ENCODE measurements around the gene PPP1R13L.

Gene PPP1R13L

DNA sequence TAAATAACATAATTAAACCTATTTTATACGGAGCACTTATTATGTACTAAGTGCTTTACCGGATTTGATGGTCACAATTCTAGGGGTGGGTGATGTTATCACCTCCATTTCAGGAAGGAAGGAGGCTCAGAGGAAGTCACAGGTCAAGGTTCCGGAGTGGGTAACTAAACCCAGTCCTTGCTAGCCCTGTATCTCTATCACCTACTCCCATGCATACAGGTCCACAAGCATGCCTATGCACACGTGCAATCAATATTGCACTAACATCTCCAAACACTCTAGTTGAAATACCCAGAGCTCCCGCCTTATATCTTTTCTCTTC is 45.1 kb upstream of the PPP1R13L start:
- Histone ChIP-seq H3K4me2 (ENCODE audit: low read depth, low read length, poor library complexity, severe bottlenecking) (peak overlapping the region; percentile 98), H3K9me3 (ENCODE audit: insufficient read depth, low read depth, low read length) (no peaks in the 10 kb centered on the region), H2AFZ (ENCODE audit: low read length) (peak overlapping the region; percentile 78), H3K79me2 (ENCODE audit: insufficient read depth, low read length) (no peaks in the 10 kb centered on the region), H3K4me3 (ENCODE audit: low read length, poor library complexity, severe bottlenecking) (peak overlapping the region; percentile 78), H4K20me1 (ENCODE audit: insufficient read depth, low read length, poor library complexity, severe bottlenecking) (no peaks in the 10 kb centered on the region), H3F3A (ENCODE audit: low read depth) (peaks cover 7% of the 10 kb centered on the region; the same call in 1 of the 2 replicates), H3K27me3 (ENCODE audit: insufficient read depth, low read length, poor library complexity, severe bottlenecking) (no peaks in the 10 kb centered on the region), H3K36me3 (ENCODE audit: insufficient read depth, low read length) (no peaks in the 10 kb centered on the region), H3K9ac (ENCODE audit: low read depth, low read length, poor library complexity, severe bottlenecking) (peak overlapping the region; percentile 63), H3K9me2 (replicated peaks; ENCODE audit: low read depth, low read length) (no peaks in the 10 kb centered on the region), H3K4me1 (ENCODE audit: insufficient read depth, low read length, poor library complexity, severe bottlenecking) (peaks cover 15% of the 10 kb centered on the region)
- TF ChIP-seq, protein P1, sequence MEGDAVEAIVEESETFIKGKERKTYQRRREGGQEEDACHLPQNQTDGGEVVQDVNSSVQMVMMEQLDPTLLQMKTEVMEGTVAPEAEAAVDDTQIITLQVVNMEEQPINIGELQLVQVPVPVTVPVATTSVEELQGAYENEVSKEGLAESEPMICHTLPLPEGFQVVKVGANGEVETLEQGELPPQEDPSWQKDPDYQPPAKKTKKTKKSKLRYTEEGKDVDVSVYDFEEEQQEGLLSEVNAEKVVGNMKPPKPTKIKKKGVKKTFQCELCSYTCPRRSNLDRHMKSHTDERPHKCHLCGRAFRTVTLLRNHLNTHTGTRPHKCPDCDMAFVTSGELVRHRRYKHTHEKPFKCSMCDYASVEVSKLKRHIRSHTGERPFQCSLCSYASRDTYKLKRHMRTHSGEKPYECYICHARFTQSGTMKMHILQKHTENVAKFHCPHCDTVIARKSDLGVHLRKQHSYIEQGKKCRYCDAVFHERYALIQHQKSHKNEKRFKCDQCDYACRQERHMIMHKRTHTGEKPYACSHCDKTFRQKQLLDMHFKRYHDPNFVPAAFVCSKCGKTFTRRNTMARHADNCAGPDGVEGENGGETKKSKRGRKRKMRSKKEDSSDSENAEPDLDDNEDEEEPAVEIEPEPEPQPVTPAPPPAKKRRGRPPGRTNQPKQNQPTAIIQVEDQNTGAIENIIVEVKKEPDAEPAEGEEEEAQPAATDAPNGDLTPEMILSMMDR (conservative IDR thresholded peaks at IDR 0.05; ENCODE audit: low read length) = no peak
- TF ChIP-seq EZH2phosphoT487 (IDR thresholded peaks at IDR 0.05; ENCODE audit: borderline replicate concordance) = no peak

DNA sequence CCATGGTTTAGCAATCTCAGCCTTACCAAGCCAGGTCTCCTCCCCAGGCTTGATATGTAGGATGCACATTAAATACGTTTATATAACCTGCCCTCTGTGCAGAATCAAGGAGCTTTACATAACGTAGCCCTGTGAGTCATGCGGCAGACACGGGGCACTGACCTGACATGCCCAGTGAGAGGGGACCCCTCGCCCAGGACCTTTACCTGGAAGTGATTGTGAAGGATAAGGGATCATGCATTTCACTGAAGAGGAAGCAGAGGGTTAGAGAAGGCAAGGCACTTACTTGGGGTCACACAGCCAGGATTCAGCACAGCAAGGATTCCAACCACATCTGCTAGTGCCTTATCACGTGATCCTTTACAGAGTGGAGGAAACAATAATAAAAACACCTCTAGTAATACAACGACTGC is 44.0 kb upstream of the PPP1R13L start:
- Histone ChIP-seq H3K9me2 (replicated peaks; ENCODE audit: low read depth, low read length) (no peaks in the 10 kb centered on the region), H3K9ac (ENCODE audit: low read depth, low read length, poor library complexity, severe bottlenecking) (no peak overlapping the region), H3K9me3 (ENCODE audit: insufficient read depth, low read depth, low read length) (no peaks in the 10 kb centered on the region), H3K36me3 (ENCODE audit: insufficient read depth, low read length) (no peaks in the 10 kb centered on the region), H3K4me2 (ENCODE audit: low read depth, low read length, poor library complexity, severe bottlenecking) (no peak overlapping the region), H3K4me1 (ENCODE audit: insufficient read depth, low read length, poor library complexity, severe bottlenecking) (peaks cover 15% of the 10 kb centered on the region), H4K20me1 (ENCODE audit: insufficient read depth, low read length, poor library complexity, severe bottlenecking) (no peaks in the 10 kb centered on the region), H3K4me3 (ENCODE audit: low read length, poor library complexity, severe bottlenecking) (no peak overlapping the region), H2AFZ (ENCODE audit: low read length) (no peak overlapping the region), H3K79me2 (ENCODE audit: insufficient read depth, low read length) (no peaks in the 10 kb centered on the region), H3K27me3 (ENCODE audit: insufficient read depth, low read length, poor library complexity, severe bottlenecking) (no peaks in the 10 kb centered on the region), H3F3A (ENCODE audit: low read depth) (peaks cover 7% of the 10 kb centered on the region; the same call in 1 of the 2 replicates)
- TF ChIP-seq EZH2phosphoT487 (IDR thresholded peaks at IDR 0.05; ENCODE audit: borderline replicate concordance) = no peak
- TF ChIP-seq, protein P1 (conservative IDR thresholded peaks at IDR 0.05; ENCODE audit: low read length) = no peak

GRCh38 chr19:45448425-45448756 is 43.5 kb upstream of the PPP1R13L start:
- H4K20me1 ChIP-seq (ENCODE audit: insufficient read depth, low read length, poor library complexity, severe bottlenecking) = no peaks in the 10 kb centered on the region
- H3K27me3 ChIP-seq (ENCODE audit: insufficient read depth, low read length, poor library complexity, severe bottlenecking) = no peaks in the 10 kb centered on the region
- H3K9ac ChIP-seq (ENCODE audit: low read depth, low read length, poor library complexity, severe bottlenecking) = no peak overlapping the region
- H3K36me3 ChIP-seq (ENCODE audit: insufficient read depth, low read length) = no peaks in the 10 kb centered on the region
- peaks cover 7% of the 10 kb centered on the region; the same call in 1 of the 2 replicates for H3F3A ChIP-seq (ENCODE audit: low read depth)
- H3K4me1 ChIP-seq (ENCODE audit: insufficient read depth, low read length, poor library complexity, severe bottlenecking) = peaks cover 15% of the 10 kb centered on the region
- no peak for TF ChIP-seq EZH2phosphoT487 (IDR thresholded peaks at IDR 0.05; ENCODE audit: borderline replicate concordance)
- TF ChIP-seq, protein P1 (conservative IDR thresholded peaks at IDR 0.05; ENCODE audit: low read length) = no peak
- H3K9me3 ChIP-seq (ENCODE audit: insufficient read depth, low read depth, low read length) = no peaks in the 10 kb centered on the region
- H3K9me2 ChIP-seq (replicated peaks; ENCODE audit: low read depth, low read length) = no peaks in the 10 kb centered on the region
- H3K79me2 ChIP-seq (ENCODE audit: insufficient read depth, low read length) = no peaks in the 10 kb centered on the region
- H3K4me2 ChIP-seq (ENCODE audit: low read depth, low read length, poor library complexity, severe bottlenecking) = no peak overlapping the region
- H3K4me3 ChIP-seq (ENCODE audit: low read length, poor library complexity, severe bottlenecking) = no peak overlapping the region
- no peak overlapping the region for H2AFZ ChIP-seq (ENCODE audit: low read length)
